ENCODE data around the gene MAL. TPM values are rescaled to one million over a fixed set of nuclear protein-coding genes. Genes with fewer than 3 reads are reported as not detected.

The MAL gene
- total RNA-seq, 4 donors from 2014 or later = 0.93 to 4.7 TPM; not detected in 2

- DNase-seq (ENCODE audit: low spot score) (no peak), ATAC-seq (ENCODE audit: low FRiP score) (no peak)
- TF ChIP-seq CTCF (IDR thresholded peaks at IDR 0.05) = no peak
These were observed 21.2 kb upstream of the MAL start for GRCh38 chr2:95004287-95004686.

- no peak for TF ChIP-seq CTCF (IDR thresholded peaks at IDR 0.05)
- ATAC-seq (ENCODE audit: low FRiP score) (no peak), DNase-seq (ENCODE audit: low spot score) (no peak)
These were observed 20.8 kb upstream of the MAL start for GRCh38 chr2:95004711-95005110.

- ATAC-seq (ENCODE audit: low FRiP score) (no peak), DNase-seq (ENCODE audit: low spot score) (no peak)
- no peak for TF ChIP-seq CTCF (IDR thresholded peaks at IDR 0.05)
These were observed 19.8 kb upstream of the MAL start for GRCh38 chr2:95005726-95006125.

GRCh38 chr2:95006588-95006987 lies 18.9 kb upstream of the MAL start:
- ATAC-seq (ENCODE audit: low FRiP score) = no peak
- no peak for DNase-seq (ENCODE audit: low spot score)
- TF ChIP-seq CTCF (IDR thresholded peaks at IDR 0.05) = no peak

GRCh38 chr2:95007031-95007609 lies 18.4 kb upstream of the MAL start:
- no peak for ATAC-seq (ENCODE audit: low FRiP score)
- no peak for DNase-seq (ENCODE audit: low spot score)
- TF ChIP-seq CTCF (IDR thresholded peaks at IDR 0.05) = no peak

- no peak for DNase-seq (ENCODE audit: low spot score)
- ATAC-seq (ENCODE audit: low FRiP score) = no peak
These were observed 17.7 kb upstream of the MAL start for GRCh38 chr2:95007822-95008221.

More at GRCh38 chr2:95007822-95008221, 17.7 kb upstream of the MAL start:
- no peak for TF ChIP-seq CTCF (IDR thresholded peaks at IDR 0.05)
